ENCODE data around the gene SLC35F4.

Gene SLC35F4

DNA sequence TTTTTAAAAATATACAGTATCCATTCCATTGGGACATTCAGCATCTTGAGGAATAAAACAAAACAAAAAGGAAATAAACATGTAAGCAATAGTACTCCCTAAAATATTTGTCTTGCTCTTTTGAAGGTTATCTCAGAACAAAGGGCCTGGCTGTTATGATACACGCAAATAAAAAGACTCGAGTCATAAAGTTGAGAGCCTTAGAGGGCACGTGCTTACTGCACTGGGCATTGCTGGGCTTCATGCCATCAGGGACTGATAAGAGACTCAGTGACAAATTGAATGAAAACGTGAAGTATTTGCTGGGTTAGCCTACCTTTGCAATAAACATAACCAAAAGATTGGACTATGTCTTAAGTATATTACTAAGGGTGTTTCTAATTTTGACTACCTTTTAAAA, 118.9 kb downstream of the SLC35F4 start:
- Histone ChIP-seq H3F3A (ENCODE audit: low read depth) (no peaks in the 10 kb centered on the region), H3K79me2 (ENCODE audit: insufficient read depth, low read length) (no peaks in the 10 kb centered on the region), H3K9me2 (replicated peaks; ENCODE audit: low read depth, low read length) (no peaks in the 10 kb centered on the region), H3K4me1 (ENCODE audit: insufficient read depth, low read length, poor library complexity, severe bottlenecking) (no peaks in the 10 kb centered on the region), H3K9ac (ENCODE audit: low read depth, low read length, poor library complexity, severe bottlenecking) (no peak overlapping the region), H3K9me3 (ENCODE audit: insufficient read depth, low read depth, low read length) (no peaks in the 10 kb centered on the region), H3K4me3 (ENCODE audit: low read length, poor library complexity, severe bottlenecking) (no peak overlapping the region), H4K20me1 (ENCODE audit: insufficient read depth, low read length, poor library complexity, severe bottlenecking) (no peaks in the 10 kb centered on the region), H3K4me2 (ENCODE audit: low read depth, low read length, poor library complexity, severe bottlenecking) (no peak overlapping the region), H3K27me3 (ENCODE audit: insufficient read depth, low read length, poor library complexity, severe bottlenecking) (no peaks in the 10 kb centered on the region), H2AFZ (ENCODE audit: low read length) (no peak overlapping the region), H3K36me3 (ENCODE audit: insufficient read depth, low read length) (no peaks in the 10 kb centered on the region)
- no peak for TF ChIP-seq EZH2phosphoT487 (IDR thresholded peaks at IDR 0.05; ENCODE audit: borderline replicate concordance)
- TF ChIP-seq, protein P1, sequence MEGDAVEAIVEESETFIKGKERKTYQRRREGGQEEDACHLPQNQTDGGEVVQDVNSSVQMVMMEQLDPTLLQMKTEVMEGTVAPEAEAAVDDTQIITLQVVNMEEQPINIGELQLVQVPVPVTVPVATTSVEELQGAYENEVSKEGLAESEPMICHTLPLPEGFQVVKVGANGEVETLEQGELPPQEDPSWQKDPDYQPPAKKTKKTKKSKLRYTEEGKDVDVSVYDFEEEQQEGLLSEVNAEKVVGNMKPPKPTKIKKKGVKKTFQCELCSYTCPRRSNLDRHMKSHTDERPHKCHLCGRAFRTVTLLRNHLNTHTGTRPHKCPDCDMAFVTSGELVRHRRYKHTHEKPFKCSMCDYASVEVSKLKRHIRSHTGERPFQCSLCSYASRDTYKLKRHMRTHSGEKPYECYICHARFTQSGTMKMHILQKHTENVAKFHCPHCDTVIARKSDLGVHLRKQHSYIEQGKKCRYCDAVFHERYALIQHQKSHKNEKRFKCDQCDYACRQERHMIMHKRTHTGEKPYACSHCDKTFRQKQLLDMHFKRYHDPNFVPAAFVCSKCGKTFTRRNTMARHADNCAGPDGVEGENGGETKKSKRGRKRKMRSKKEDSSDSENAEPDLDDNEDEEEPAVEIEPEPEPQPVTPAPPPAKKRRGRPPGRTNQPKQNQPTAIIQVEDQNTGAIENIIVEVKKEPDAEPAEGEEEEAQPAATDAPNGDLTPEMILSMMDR (conservative IDR thresholded peaks at IDR 0.05; ENCODE audit: low read length) = no peak

DNA sequence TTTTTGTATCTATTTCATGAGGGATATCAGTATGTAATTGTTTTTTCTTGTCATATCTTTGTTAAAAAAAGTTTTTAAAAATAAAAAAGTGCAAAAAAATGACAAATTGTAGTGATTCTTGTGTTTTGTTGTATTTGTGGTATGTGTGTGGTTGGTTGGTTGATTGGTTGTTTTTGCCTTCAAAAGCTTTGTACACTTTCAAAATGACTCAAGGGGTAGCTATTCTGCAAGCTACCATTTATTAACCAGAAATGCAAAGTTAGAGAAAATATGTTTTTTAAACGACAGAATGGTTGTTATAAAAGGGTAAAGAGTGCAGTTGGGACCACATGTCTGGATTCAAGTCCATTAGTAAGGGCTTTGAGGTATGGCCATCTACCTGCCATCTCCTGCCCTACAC, 119.3 kb downstream of the SLC35F4 start:
- Histone ChIP-seq H3K9me3 (ENCODE audit: insufficient read depth, low read depth, low read length) (no peaks in the 10 kb centered on the region), H4K20me1 (ENCODE audit: insufficient read depth, low read length, poor library complexity, severe bottlenecking) (no peaks in the 10 kb centered on the region), H3K4me2 (ENCODE audit: low read depth, low read length, poor library complexity, severe bottlenecking) (no peak overlapping the region), H3K79me2 (ENCODE audit: insufficient read depth, low read length) (no peaks in the 10 kb centered on the region), H3K4me3 (ENCODE audit: low read length, poor library complexity, severe bottlenecking) (no peak overlapping the region), H3K27me3 (ENCODE audit: insufficient read depth, low read length, poor library complexity, severe bottlenecking) (no peaks in the 10 kb centered on the region), H3K36me3 (ENCODE audit: insufficient read depth, low read length) (no peaks in the 10 kb centered on the region), H3K4me1 (ENCODE audit: insufficient read depth, low read length, poor library complexity, severe bottlenecking) (no peaks in the 10 kb centered on the region), H2AFZ (ENCODE audit: low read length) (no peak overlapping the region), H3K9me2 (replicated peaks; ENCODE audit: low read depth, low read length) (no peaks in the 10 kb centered on the region), H3F3A (ENCODE audit: low read depth) (no peaks in the 10 kb centered on the region), H3K9ac (ENCODE audit: low read depth, low read length, poor library complexity, severe bottlenecking) (no peak overlapping the region)
- TF ChIP-seq, protein P1 (conservative IDR thresholded peaks at IDR 0.05; ENCODE audit: low read length) = no peak

DNA sequence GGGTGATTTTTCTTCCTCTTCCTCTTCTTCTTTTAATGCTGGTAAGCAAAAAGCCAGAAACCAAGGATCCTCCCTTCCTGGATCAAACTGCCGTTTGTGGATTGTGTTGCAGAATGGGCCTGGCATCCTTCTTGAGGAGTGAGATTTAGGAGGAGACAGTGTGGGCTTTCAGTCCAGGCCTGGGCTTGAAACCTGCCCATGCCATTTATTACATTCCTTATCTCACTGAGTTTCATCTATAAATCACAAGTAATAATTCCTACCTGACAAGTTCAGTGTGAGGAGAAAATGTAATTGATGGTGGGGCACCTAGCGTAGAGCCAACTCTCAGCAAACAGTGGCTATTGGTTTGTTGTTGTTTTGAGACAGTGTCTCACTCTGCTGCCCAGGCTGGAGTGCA, 126.4 kb downstream of the SLC35F4 start:
- Histone ChIP-seq H3K27me3 (ENCODE audit: insufficient read depth, low read length, poor library complexity, severe bottlenecking) (no peaks in the 10 kb centered on the region), H3K4me3 (ENCODE audit: low read length, poor library complexity, severe bottlenecking) (no peak overlapping the region), H3K36me3 (ENCODE audit: insufficient read depth, low read length) (no peaks in the 10 kb centered on the region), H3K9me3 (ENCODE audit: insufficient read depth, low read depth, low read length) (no peaks in the 10 kb centered on the region), H3F3A (ENCODE audit: low read depth) (no peaks in the 10 kb centered on the region), H4K20me1 (ENCODE audit: insufficient read depth, low read length, poor library complexity, severe bottlenecking) (no peaks in the 10 kb centered on the region), H2AFZ (ENCODE audit: low read length) (no peak overlapping the region), H3K9ac (ENCODE audit: low read depth, low read length, poor library complexity, severe bottlenecking) (no peak overlapping the region), H3K9me2 (replicated peaks; ENCODE audit: low read depth, low read length) (no peaks in the 10 kb centered on the region), H3K4me2 (ENCODE audit: low read depth, low read length, poor library complexity, severe bottlenecking) (no peak overlapping the region), H3K79me2 (ENCODE audit: insufficient read depth, low read length) (no peaks in the 10 kb centered on the region), H3K4me1 (ENCODE audit: insufficient read depth, low read length, poor library complexity, severe bottlenecking) (no peaks in the 10 kb centered on the region)
- TF ChIP-seq EZH2phosphoT487 (IDR thresholded peaks at IDR 0.05; ENCODE audit: borderline replicate concordance) = no peak
- TF ChIP-seq, protein P1 (conservative IDR thresholded peaks at IDR 0.05; ENCODE audit: low read length) = no peak
